ENCODE data around the gene PRSS35. TPM values are rescaled to one million over a fixed set of nuclear protein-coding genes. Genes with fewer than 3 reads are reported as not detected.
"Not testable (repeated sequence)": the region's sequence is repeated elsewhere in the genome, so short reads cannot be mapped to it uniquely, and the experiment has no call there.

The PRSS35 gene
- total RNA-seq, 1 experiment from 2014 or later, result not detected

- DNase-seq (ENCODE audit: low spot score), result peak; percentile 81
Measured at GRCh38 chr6:83514866-83515466, 2.6 kb downstream of the PRSS35 start.

- DNase-seq (ENCODE audit: low spot score), result no peak
Measured at GRCh38 chr6:83517500-83517899, 5.2 kb downstream of the PRSS35 start.

GRCh38 chr6:83518816-83519480 lies 6.6 kb downstream of the PRSS35 start:
- no peak for DNase-seq (ENCODE audit: low spot score)

- DNase-seq (ENCODE audit: low spot score), result peak; percentile 74
Measured at GRCh38 chr6:83536034-83536646, 23.8 kb downstream of the PRSS35 start.

- DNase-seq (ENCODE audit: low spot score), result no peak
Measured at GRCh38 chr6:83536647-83537589, 24.6 kb downstream of the PRSS35 start.

DNA sequence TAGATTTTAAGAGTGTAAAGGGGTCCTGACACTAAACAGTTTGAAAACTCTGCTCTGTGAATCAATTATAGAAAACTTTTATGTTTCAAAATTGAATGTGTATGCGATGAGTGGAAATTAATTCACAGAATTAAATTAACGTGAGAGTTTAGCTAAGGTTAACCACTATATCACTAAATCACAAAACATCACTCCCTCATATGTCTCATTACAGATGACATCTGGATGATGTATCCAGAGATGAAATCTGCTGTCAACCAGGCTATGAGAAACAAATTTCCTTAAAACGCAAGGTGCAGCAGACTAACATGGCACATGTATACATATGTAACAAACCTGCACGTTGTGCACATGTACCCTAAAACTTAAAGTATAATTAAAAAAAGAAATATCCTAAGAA lies 27.3 kb downstream of the PRSS35 start:
- no peak for DNase-seq (ENCODE audit: low spot score)

DNA sequence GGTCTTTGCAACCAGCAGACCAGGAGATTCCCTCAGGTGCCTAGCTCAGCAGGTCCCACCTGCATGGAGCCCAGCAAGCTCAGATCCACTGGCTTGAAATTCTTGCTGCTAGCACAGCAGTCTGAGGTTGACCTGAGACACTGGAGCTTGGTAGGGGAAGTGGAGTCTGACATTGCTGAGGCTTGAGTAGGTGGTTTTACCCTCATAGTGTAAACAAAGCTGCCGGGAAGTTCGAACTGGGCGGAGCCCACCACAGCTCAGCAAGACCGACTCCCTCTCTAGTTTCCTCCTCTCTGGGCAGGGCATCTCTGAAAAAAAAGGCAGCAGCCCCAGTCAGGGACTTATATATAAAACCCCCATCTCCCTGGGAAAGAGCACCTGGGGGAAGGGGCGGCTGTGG lies 34.3 kb downstream of the PRSS35 start:
- peak; percentile 26 for DNase-seq (ENCODE audit: low spot score)

GRCh38 chr6:83550482-83550881 lies 38.1 kb downstream of the PRSS35 start:
- not testable (repeated sequence) for DNase-seq (ENCODE audit: low spot score)

DNA sequence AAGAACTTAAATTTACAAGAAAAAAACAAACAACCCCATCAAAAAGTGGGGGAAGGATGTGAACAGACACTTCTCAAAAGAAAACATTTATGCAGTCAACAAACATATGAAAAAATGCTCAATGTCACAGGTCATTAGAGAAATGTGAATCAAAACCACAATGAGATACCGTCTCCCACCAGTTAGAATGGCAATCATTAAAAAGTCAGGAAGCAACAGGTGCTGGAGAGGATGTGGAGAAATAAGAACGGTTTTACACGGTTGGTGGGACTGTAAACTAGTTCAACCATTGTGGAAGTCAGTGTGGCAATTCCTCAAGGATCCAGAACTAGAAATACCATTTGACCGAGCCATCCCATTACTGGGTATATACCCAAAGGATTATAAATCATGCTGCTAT lies 39.4 kb downstream of the PRSS35 start:
- not testable (repeated sequence) for DNase-seq (ENCODE audit: low spot score)

DNA sequence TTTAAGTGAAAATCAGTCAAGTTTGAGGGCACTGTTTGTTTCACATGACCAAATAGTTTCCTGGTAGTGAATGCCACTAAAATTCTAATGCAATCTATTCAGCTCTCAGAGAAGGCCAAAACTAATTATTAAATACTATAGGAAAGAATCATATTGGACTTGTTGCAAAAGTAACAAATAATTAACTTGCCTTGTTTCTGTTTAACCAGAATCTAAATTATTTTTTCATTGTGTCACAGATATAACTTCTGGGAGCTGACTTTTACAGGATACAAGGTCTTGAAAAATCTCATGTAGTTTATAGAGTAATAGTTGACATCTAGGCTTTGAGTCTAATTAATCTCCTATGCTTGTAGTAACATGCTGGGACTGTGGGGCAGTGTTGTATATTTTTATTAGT lies 44.5 kb downstream of the PRSS35 start:
- DNase-seq (ENCODE audit: low spot score), result no peak

GRCh38 chr6:83558975-83559374 lies 46.6 kb downstream of the PRSS35 start:
- DNase-seq (ENCODE audit: low spot score), result no peak

- DNase-seq (ENCODE audit: low spot score), result not testable (repeated sequence)
Measured at GRCh38 chr6:83571663-83572185, 59.4 kb downstream of the PRSS35 start.

- DNase-seq (ENCODE audit: low spot score), result no peak
Measured at GRCh38 chr6:83574783-83575182, 62.4 kb downstream of the PRSS35 start.

Other genes with a start within 250 kb of the PRSS35 start
- gene ME1, start 81.5 kb upstream of the PRSS35 start, total RNA-seq (2014; rRNA removed; shearing (Covaris generic)), result 8.9 and 10.5 TPM in 2 replicates
- not detected in 2 replicates for gene SNAP91, start 196.6 kb downstream of the PRSS35 start, total RNA-seq (2014; rRNA removed; shearing (Covaris generic))